Keratinocyte (primary cell): Measurements from ENCODE around the gene CTIF. TPM values are rescaled to one million over a fixed set of nuclear protein-coding genes. Genes with fewer than 3 reads are reported as not detected.

ENCODE experiments used
- DNase-seq: peaks from one replicate; pipeline ENCODE4 v3.0.0-alpha.2; 2011; ENCODE audit warnings: low read depth, missing footprints, low spot score
- FAIRE-seq: peaks from 2 replicates; lab custom pipeline; 2011; peaks lifted over from hg19 to GRCh38; lab: Jason Lieb, UNC
- H2AFZ ChIP-seq: 2 replicates; pipeline ENCODE4 v1.6.0; 2012; ENCODE audit warnings: low read length, control low read depth, inconsistent platforms; ENCODE audit not compliant: control insufficient read depth
- H3K27ac ChIP-seq: 2 replicates; pipeline ENCODE4 v1.5.1; 2011; ENCODE audit warnings: low read length; ENCODE audit not compliant: control insufficient read depth, insufficient read depth
- H3K27me3 ChIP-seq: 3 replicates; pipeline ENCODE4 v1.6.0; 2011; ENCODE audit warnings: low read length; ENCODE audit not compliant: control insufficient read depth, insufficient read depth; ENCODE audit errors: extremely low read depth
- H3K36me3 ChIP-seq, 2 experiments: 2 replicates in 1 of 2; 3 replicates in 1 of 2; pipeline ENCODE4 v1.5.1; 2011; ENCODE audit warnings: low read length in 2 of 2, mild to moderate bottlenecking in 1 of 2; ENCODE audit not compliant: control insufficient read depth in 2 of 2, insufficient read depth in 2 of 2; ENCODE audit errors: extremely low read depth in 1 of 2
- H3K4me1 ChIP-seq: 3 replicates; pipeline ENCODE4 v1.5.1; 2011; ENCODE audit warnings: low read length; ENCODE audit not compliant: control insufficient read depth, insufficient read depth; ENCODE audit errors: extremely low read depth
- H3K4me2 ChIP-seq: 3 replicates; pipeline ENCODE4 v1.6.0; 2011; ENCODE audit warnings: low read depth, low read length; ENCODE audit not compliant: control insufficient read depth, insufficient read depth; ENCODE audit errors: extremely low read depth
- H3K4me3 ChIP-seq, 3 experiments: fragments of 200-600 bp in 1 of 3; sonication (generic) in 1 of 3; 2 replicates in 2 of 3; 3 replicates in 1 of 3; pipeline ENCODE4 v1.5.1; 2011 to 2016; ENCODE audit warnings: low read length in 3 of 3, mild to moderate bottlenecking in 3 of 3, control low read depth in 2 of 3, inconsistent platforms in 1 of 3, low read depth in 1 of 3, mixed read lengths in 1 of 3, mixed run types in 1 of 3, moderate library complexity in 1 of 3; ENCODE audit not compliant: control insufficient read depth in 2 of 3, insufficient read depth in 2 of 3; ENCODE audit errors: extremely low read depth in 1 of 3
- H3K79me2 ChIP-seq: 2 replicates; pipeline ENCODE4 v1.6.0; 2012; ENCODE audit warnings: low read length; ENCODE audit not compliant: control insufficient read depth, insufficient read depth
- H3K9ac ChIP-seq: 3 replicates; pipeline ENCODE4 v1.6.0; 2011; ENCODE audit warnings: low read length; ENCODE audit not compliant: control insufficient read depth, insufficient read depth; ENCODE audit errors: extremely low read depth
- H3K9me1 ChIP-seq: 3 replicates; pipeline ENCODE4 v1.6.0; 2011; ENCODE audit warnings: low read length; ENCODE audit not compliant: control insufficient read depth, insufficient read depth; ENCODE audit errors: extremely low read depth
- H3K9me3 ChIP-seq: 2 replicates; pipeline ENCODE4 v1.5.1; 2012; ENCODE audit warnings: low read depth, low read length; ENCODE audit not compliant: control insufficient read depth
- H4K20me1 ChIP-seq: 3 replicates; pipeline ENCODE4 v1.6.0; 2011; ENCODE audit warnings: low read length; ENCODE audit not compliant: control insufficient read depth, insufficient read depth; ENCODE audit errors: extremely low read depth
- EZH2 ChIP-seq: IDR thresholded peaks from one replicate; pipeline ENCODE4 v1.6.1; 2012; ENCODE audit warnings: inconsistent platforms, mild to moderate bottlenecking, low read length, moderate library complexity
- dilution Hi-C: fragments of 300-500 bp; cut with MboI; formaldehyde crosslinking; loops from one replicate; pipeline ENCODE4 v1.7.0; 2020; ENCODE audit warnings: low sequenced_read_pairs; ENCODE audit not compliant: extremely low pct_ligation_motif_present
- polyA plus RNA-seq, 5 experiments: library from polyadenylated mRNA; depleted of rRNA in 3 of 5; stranded (reverse) in 3 of 5; stranded (forward) in 1 of 5; unstranded in 1 of 5; fragments of >200 nt; gene quantifications; 1 replicate in 1 of 5; 2 replicates in 3 of 5; 3 replicates in 1 of 5; pipeline versions ENCODE4 v1.2.1 to v1.2.3, GENCODE V29; 2011 to 2012; ENCODE audit warnings: missing spikeins in 2 of 5, low read depth in 1 of 5, low replicate concordance in 1 of 5
- TF ChIP-seq, protein P1 (sequence below), 3 experiments: IDR thresholded peaks in 1 of 3; conservative IDR thresholded peaks in 1 of 3; optimal IDR thresholded peaks in 1 of 3; 2 replicates in 2 of 3; 3 replicates in 1 of 3; pipeline versions ENCODE3 to v1.5.1; 2011; ENCODE audit warnings: low read length in 3 of 3, mild to moderate bottlenecking in 3 of 3, moderate library complexity in 2 of 3, control low read depth in 1 of 3, inconsistent platforms in 1 of 3; ENCODE audit not compliant: insufficient read depth in 2 of 3; ENCODE audit errors: extremely low read depth in 1 of 3

Gene CTIF
- polyA plus RNA-seq, 1 donor (not counting 4 experiments of a cell fraction or from before 2014, with no cell fraction given), result 15.0 TPM

- peaks cover 15% of the 10 kb centered on the region for H4K20me1 ChIP-seq
- H3K4me3 ChIP-seq, result no peak overlapping the region
- peaks cover 18% of the 10 kb centered on the region for H3K79me2 ChIP-seq
- TF ChIP-seq, protein P1, sequence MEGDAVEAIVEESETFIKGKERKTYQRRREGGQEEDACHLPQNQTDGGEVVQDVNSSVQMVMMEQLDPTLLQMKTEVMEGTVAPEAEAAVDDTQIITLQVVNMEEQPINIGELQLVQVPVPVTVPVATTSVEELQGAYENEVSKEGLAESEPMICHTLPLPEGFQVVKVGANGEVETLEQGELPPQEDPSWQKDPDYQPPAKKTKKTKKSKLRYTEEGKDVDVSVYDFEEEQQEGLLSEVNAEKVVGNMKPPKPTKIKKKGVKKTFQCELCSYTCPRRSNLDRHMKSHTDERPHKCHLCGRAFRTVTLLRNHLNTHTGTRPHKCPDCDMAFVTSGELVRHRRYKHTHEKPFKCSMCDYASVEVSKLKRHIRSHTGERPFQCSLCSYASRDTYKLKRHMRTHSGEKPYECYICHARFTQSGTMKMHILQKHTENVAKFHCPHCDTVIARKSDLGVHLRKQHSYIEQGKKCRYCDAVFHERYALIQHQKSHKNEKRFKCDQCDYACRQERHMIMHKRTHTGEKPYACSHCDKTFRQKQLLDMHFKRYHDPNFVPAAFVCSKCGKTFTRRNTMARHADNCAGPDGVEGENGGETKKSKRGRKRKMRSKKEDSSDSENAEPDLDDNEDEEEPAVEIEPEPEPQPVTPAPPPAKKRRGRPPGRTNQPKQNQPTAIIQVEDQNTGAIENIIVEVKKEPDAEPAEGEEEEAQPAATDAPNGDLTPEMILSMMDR (optimal IDR thresholded peaks at IDR 0.05 in 1 of 3, IDR thresholded peaks at IDR 0.05 in 1 of 3, conservative IDR thresholded peaks at IDR 0.05 in 1 of 3; ENCODE audit: extremely low read depth in 1 of 3, insufficient read depth in 2 of 3, low read length in 3 of 3), result no peak
- no peak for TF ChIP-seq EZH2
- no peak for DNase-seq
- no peaks in the 10 kb centered on the region for H3K27me3 ChIP-seq
- peaks cover 5 to 16% of the 10 kb centered on the region in 2 experiments for H3K36me3 ChIP-seq
- dilution Hi-C loops, result no loop called here
- H3K4me1 ChIP-seq, result peaks cover 17% of the 10 kb centered on the region
- no peaks in the 10 kb centered on the region for H3K9me3 ChIP-seq
- no peak overlapping the region for H2AFZ ChIP-seq
- FAIRE-seq, result no peak
- no peak overlapping the region for H3K4me2 ChIP-seq
- no peak overlapping the region for H3K9ac ChIP-seq
- no peak overlapping the region for H3K27ac ChIP-seq
- peaks cover 6% of the 10 kb centered on the region for H3K9me1 ChIP-seq
Measured at GRCh38 chr18:48612917-48613316, 74.1 kb downstream of the CTIF start.

GRCh38 chr18:48613589-48614404 lies 75.0 kb downstream of the CTIF start:
- no peaks in the 10 kb centered on the region for H3K27me3 ChIP-seq
- no peak overlapping the region for H3K9ac ChIP-seq
- H3K9me3 ChIP-seq, result no peaks in the 10 kb centered on the region
- dilution Hi-C loops, result no loop called here
- no peak overlapping the region for H2AFZ ChIP-seq
- H3K4me1 ChIP-seq, result peaks cover 17% of the 10 kb centered on the region
- H3K9me1 ChIP-seq, result peaks cover 6% of the 10 kb centered on the region
- no peak overlapping the region for H3K27ac ChIP-seq
- DNase-seq (no peak), FAIRE-seq (no peak)
- TF ChIP-seq EZH2, result no peak
- TF ChIP-seq, protein P1 (optimal IDR thresholded peaks at IDR 0.05 in 1 of 3, IDR thresholded peaks at IDR 0.05 in 1 of 3, conservative IDR thresholded peaks at IDR 0.05 in 1 of 3; ENCODE audit: extremely low read depth in 1 of 3, insufficient read depth in 2 of 3, low read length in 3 of 3), result no peak
- no peak overlapping the region for H3K4me2 ChIP-seq
- peaks cover 5 to 13% of the 10 kb centered on the region in 2 experiments for H3K36me3 ChIP-seq
- no peak overlapping the region for H3K4me3 ChIP-seq
- peaks cover 15% of the 10 kb centered on the region for H4K20me1 ChIP-seq
- peaks cover 16% of the 10 kb centered on the region for H3K79me2 ChIP-seq
